Memory B cell (primary cell): Measurements from ENCODE around the gene AOPEP.
A peak's percentile ranks its signal among the peaks of the same experiment; 100 is the strongest.
"Not testable (repeated sequence)": the region's sequence is repeated elsewhere in the genome, so short reads cannot be mapped to it uniquely, and the experiment has no call there.

Source experiments
- ATAC-seq: fragments of 150-1000 bp; cut with Tn5 transposase; 2 replicates; pipeline ENCODE4 v1.10.0; 2021; ENCODE audit warnings: low read depth, mild to moderate bottlenecking, moderate library complexity
- DNase-seq, 2 donors: peaks; one replicate each; pipeline ENCODE4 v3.0.0; 2022; ENCODE audit warnings: low spot score in 2 of 2
- H3K27ac Mint-ChIP-seq: one replicate; pipeline ENCODE4 v1.8.0; 2022; ENCODE audit warnings: mild to moderate bottlenecking, moderate library complexity, mixed read lengths
- H3K27me3 Mint-ChIP-seq: one replicate; pipeline ENCODE4 v1.8.0; 2022; ENCODE audit warnings: mixed read lengths
- H3K36me3 Mint-ChIP-seq: one replicate; pipeline ENCODE4 v1.8.0; 2022; ENCODE audit warnings: mild to moderate bottlenecking, mixed read lengths
- H3K4me1 Mint-ChIP-seq: one replicate; pipeline ENCODE4 v1.8.0; 2022; ENCODE audit warnings: mixed read lengths
- H3K4me3 Mint-ChIP-seq: one replicate; pipeline ENCODE4 v1.8.0; 2022; ENCODE audit warnings: mild to moderate bottlenecking, moderate library complexity, mixed read lengths
- H3K9me3 Mint-ChIP-seq: one replicate; pipeline ENCODE4 v1.8.0; 2022; ENCODE audit warnings: mixed read lengths

AOPEP gene

DNA sequence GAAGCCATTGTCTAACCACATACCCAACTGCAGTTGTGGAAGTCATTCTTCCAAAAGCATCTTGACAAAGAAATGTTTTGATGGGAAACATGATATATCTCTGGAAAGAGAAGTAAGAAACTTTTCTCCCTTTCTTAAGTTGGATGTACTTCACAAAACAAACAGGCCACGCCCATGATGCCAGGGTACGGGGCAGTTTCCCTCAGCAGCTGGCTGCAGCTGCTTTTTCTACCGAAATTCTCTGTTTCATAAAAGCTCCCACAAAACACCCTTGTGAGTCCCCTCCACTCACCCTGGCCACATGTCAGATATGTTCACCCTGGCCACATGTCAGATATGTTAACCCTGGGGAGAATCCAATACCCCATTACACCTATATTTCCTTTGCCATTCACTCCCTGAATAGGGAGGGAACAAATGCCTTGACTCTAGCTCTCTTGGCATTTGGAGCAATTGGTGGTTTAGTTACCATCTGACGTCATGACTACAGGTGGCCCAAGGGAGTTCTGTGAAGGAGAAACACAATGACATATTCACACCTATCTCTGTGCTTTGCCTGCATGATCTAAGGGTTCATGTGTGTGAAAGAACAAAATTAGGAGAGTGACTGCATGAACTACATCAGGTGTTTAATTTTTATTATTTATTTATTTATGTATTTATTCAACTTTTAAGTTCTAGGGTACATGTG, 103.0 kb downstream of the AOPEP start:
- no peaks in the 10 kb centered on the region for H3K27me3 Mint-ChIP-seq
- DNase-seq = no peak
- H3K9me3 Mint-ChIP-seq = peaks cover 5% of the 10 kb centered on the region
- ATAC-seq = no peak
- H3K4me1 Mint-ChIP-seq = peaks cover 6% of the 10 kb centered on the region
- peaks cover 28% of the 10 kb centered on the region for H3K36me3 Mint-ChIP-seq
- peak overlapping the region; percentile 65 for H3K27ac Mint-ChIP-seq
- H3K4me3 Mint-ChIP-seq = no peak overlapping the region

DNA sequence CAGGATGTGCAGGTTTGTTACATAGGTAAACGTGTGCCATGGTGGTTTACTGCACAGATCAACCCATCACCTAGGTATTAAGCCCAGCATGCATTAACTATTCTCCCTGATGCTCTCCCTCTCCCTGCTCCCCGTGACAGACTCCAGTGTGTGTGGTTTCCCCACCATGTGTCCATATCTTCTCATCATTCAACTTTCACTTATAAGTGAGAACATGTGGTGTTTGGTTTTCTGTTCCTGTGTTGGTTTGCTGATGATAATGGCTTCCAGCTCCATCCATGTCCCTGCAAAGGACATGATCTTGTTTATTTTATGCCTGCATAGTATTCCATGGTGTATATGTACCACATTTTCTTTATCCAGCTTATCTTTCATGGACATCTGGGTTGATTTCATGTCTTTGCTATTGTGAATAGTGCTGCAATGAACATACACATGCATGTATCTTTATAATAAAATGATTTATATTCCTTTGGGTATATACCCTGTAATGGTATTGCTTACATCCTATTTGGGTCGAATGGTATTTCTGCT, 103.6 kb downstream of the AOPEP start:
- not testable (repeated sequence) for H3K4me3 Mint-ChIP-seq, H3K27ac Mint-ChIP-seq, H3K27me3 Mint-ChIP-seq, H3K4me1 Mint-ChIP-seq, ATAC-seq, H3K9me3 Mint-ChIP-seq, DNase-seq
- peaks cover 28% of the 10 kb centered on the region for H3K36me3 Mint-ChIP-seq

DNA sequence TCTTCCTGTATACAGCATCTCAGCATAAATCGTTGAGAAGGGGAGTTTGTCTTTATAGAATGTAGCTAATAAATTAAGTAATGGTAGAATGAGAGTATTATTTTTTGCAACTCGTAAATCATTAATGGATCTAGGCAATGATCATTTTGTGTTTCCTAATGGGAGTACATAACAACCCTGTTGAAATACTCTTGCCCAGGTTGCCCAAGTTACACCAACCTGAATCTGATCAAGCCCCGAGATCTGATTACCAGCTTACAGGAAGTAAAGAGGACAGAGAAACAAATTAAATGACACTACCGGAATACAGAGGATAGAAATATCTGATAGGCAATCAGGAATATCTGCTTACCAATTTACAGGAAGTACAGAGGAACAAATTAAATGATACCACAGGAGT, 107.3 kb downstream of the AOPEP start:
- H3K27ac Mint-ChIP-seq = peak overlapping the region; percentile 62
- peaks cover 3% of the 10 kb centered on the region for H3K4me1 Mint-ChIP-seq
- no peak overlapping the region for H3K4me3 Mint-ChIP-seq
- H3K9me3 Mint-ChIP-seq = peaks cover 7% of the 10 kb centered on the region
- ATAC-seq (no peak), DNase-seq (no peak)
- H3K36me3 Mint-ChIP-seq = peaks cover 21% of the 10 kb centered on the region
- no peaks in the 10 kb centered on the region for H3K27me3 Mint-ChIP-seq

DNA sequence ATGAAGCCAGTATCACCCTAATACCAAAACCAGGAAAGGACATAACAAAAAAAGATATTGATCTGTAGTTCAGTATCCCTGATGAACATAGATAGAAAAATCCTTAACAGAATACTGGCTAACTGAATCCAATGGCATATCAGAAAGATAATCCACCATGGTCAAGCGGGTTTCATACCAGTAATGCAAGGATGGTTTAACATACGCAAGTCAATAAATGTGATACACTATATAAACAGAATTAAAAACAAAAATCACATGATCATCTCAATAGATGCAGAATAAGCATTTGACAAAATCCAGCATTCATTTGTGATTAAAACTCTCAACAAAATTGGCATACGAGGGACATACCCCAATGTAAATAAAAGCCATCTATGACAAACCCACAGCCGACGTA, 110.9 kb downstream of the AOPEP start:
- Mint-ChIP-seq H3K36me3 (peaks cover 17% of the 10 kb centered on the region), H3K4me1 (no peaks in the 10 kb centered on the region), H3K27ac (no peak overlapping the region), H3K4me3 (no peak overlapping the region), H3K27me3 (no peaks in the 10 kb centered on the region), H3K9me3 (peaks cover 9% of the 10 kb centered on the region)
- DNase-seq = no peak
- no peak for ATAC-seq

DNA sequence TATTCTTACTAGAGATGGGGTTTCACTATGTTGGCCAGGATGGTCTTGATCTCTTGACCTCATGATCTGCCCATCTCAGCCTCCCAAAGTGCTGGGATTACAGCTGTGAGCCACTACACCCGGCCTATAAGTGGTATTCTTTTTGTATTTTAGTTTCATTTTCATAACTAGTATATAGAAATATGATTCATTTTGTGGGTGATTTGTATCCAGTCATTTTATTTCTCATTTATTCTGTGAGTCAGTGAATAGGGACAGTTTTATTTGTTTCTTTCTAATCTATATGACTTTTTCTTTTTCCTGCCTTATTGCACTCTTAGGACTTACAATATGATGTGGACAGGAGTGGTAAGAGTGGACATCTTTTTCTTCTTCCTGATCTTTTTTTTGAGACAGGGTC, 112.9 kb downstream of the AOPEP start:
- ATAC-seq = no peak
- Mint-ChIP-seq H3K27ac (no peak overlapping the region), H3K36me3 (peaks cover 22% of the 10 kb centered on the region), H3K27me3 (no peaks in the 10 kb centered on the region), H3K4me3 (no peak overlapping the region), H3K4me1 (peaks cover 5% of the 10 kb centered on the region), H3K9me3 (peaks cover 8% of the 10 kb centered on the region)
- no peak for DNase-seq

DNA sequence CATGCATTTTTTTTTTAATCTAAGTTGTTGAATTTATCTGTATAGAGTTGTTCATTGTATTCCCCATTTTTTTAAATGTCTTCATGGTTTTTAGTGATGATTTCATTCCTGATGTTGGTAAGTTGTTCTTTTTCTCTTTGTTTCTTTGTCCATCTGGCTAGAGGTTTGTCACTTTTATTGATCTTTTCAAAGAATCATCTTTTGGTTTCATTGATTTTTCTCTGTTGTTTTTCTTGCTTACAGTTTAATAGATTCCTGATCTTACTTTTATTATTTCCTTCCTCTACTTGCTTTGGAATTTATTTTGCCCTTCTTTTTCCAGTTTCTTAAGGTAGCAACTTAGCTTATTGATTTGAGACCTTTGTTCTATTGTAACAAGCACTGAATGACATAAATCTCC, 114.2 kb downstream of the AOPEP start:
- H3K9me3 Mint-ChIP-seq = peaks cover 8% of the 10 kb centered on the region
- DNase-seq = no peak
- no peak for ATAC-seq
- H3K27me3 Mint-ChIP-seq = no peaks in the 10 kb centered on the region
- peaks cover 8% of the 10 kb centered on the region for H3K4me1 Mint-ChIP-seq
- no peak overlapping the region for H3K27ac Mint-ChIP-seq
- peaks cover 27% of the 10 kb centered on the region for H3K36me3 Mint-ChIP-seq
- H3K4me3 Mint-ChIP-seq = no peak overlapping the region

DNA sequence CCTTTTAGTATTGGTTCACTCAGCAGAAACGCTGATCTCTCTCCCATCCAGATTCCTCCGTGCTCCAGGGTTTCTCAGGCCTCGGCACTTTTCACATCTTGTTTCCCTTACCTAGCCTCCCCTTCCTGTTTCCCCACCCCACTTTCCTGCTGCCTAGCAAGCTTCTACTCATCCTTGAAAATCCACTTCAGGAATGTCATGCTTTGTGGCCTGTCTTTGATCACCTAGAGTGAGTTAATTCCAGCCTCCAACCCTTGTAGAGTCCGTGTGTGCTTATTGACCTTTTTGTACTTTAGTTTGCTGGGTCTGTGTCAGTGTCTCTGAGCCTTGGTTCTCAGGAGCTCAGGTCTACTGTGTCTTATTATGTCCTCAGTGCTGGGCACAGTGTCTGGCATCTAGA, 116.6 kb downstream of the AOPEP start:
- Mint-ChIP-seq H3K9me3 (peaks cover 8% of the 10 kb centered on the region), H3K36me3 (peaks cover 30% of the 10 kb centered on the region), H3K4me3 (no peak overlapping the region), H3K4me1 (peaks cover 11% of the 10 kb centered on the region), H3K27me3 (no peaks in the 10 kb centered on the region), H3K27ac (no peak overlapping the region)
- ATAC-seq (no peak), DNase-seq (no peak)

DNA sequence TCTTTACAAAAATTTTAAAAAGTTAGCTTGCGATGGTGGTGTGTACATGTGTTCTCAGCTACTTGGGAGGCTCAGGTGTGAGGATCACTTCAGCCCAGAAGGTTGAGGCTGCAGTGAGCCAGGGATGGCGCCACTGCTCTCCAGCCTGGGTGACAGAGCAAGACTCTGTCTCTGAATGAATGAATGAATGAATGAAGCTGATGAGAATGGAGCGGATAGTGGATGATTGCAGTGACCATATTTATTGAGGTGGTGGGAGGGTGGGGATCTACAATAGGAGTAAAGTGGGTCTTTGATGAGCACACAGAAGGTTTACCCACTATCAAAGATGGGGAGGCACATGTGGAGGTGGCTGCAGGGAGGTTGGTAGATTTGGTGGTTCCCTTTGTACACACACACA, 120.2 kb downstream of the AOPEP start:
- Mint-ChIP-seq H3K4me3 (no peak overlapping the region), H3K27ac (peak overlapping the region; percentile 4), H3K4me1 (peaks cover 11% of the 10 kb centered on the region), H3K9me3 (no peaks in the 10 kb centered on the region), H3K36me3 (peaks cover 24% of the 10 kb centered on the region), H3K27me3 (no peaks in the 10 kb centered on the region)
- no peak for DNase-seq
- no peak for ATAC-seq

DNA sequence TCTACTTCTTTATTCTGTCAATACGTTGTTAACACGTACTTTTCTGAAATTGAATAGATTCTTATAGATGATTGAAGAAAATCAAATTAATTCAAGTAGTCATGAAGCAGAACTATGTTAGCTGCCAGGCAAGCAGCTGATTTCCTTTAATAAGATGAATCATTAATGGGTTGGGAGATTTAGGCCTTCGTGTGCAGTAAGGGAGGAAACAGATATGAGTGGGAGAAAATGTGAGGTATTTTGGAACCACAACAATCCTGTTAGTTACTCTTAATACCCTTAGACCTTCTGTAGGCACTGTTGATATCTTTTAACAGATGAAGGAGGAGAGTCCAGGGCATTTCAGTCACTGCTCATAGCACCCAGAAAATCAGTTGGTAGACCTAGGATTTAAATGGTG, 121.0 kb downstream of the AOPEP start:
- Mint-ChIP-seq H3K9me3 (no peaks in the 10 kb centered on the region), H3K4me1 (peaks cover 11% of the 10 kb centered on the region), H3K27ac (peak overlapping the region; percentile 4), H3K27me3 (no peaks in the 10 kb centered on the region), H3K4me3 (no peak overlapping the region), H3K36me3 (peaks cover 27% of the 10 kb centered on the region)
- DNase-seq (no peak), ATAC-seq (no peak)

DNA sequence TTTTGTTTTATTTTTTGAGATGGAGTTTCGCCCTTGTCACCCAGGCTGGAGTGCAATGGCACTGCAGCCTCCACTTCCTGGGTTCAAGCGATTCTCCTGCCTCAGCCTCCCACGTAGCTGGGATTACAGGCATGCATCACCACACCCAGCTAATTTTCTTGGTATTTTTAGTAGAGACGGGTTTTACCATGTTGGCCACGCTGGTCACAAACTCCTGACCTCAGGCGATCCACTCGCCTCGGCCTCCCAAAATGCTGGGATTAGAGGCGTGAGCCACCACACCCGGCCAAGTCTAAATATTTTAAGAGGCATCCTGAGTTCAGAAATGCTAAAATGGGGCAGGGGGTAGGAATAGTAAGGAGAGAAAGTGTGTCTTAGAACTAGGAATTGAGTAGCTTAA, 122.3 kb downstream of the AOPEP start:
- not testable (repeated sequence) for ATAC-seq, DNase-seq, H3K4me1 Mint-ChIP-seq, H3K9me3 Mint-ChIP-seq, H3K4me3 Mint-ChIP-seq, H3K27ac Mint-ChIP-seq, H3K27me3 Mint-ChIP-seq
- H3K36me3 Mint-ChIP-seq = peaks cover 19% of the 10 kb centered on the region

DNA sequence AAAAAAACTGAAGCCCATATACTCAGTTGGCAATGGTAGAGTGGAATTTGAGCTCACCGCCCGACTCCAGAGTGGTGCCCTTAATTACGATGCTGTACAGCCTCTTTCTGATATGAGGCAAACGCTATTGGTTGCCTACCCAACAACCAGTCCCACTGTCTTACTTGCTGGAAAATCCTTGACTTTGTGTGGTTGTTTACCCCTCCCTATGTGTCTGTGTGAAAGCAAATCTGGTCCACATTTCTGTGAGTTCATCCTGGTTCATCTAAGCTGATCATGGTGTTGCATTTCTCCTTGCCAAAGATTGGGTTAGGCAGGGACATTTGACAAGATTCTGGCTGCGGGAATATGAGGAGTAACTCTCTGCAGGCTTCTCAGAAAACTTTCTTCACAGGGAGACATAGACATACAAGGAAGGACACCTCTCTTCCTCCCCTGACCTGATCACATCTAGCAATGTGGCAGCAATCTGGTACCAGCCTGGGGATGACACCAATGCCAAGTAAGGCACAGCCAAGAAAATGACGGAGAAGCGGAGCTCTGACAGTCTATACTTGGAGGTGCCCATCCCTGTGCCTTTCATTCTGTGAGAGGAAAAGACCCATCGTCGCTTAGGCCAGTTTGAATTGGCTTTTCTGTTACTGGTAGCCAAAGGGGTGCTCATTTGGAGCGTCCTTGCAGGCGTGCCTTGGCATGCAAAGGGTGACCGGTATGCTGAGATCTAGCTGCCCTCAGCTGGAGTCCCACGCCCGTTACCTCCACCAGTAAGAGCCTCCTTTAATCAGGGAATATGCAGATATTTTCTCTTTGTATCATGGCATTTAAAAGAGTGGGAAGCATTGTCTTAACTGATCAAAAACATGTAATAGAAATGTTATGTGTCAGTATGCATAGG, 124.3 kb downstream of the AOPEP start:
- ATAC-seq (no peak), DNase-seq (no peak)
- Mint-ChIP-seq H3K9me3 (no peaks in the 10 kb centered on the region), H3K4me3 (no peak overlapping the region), H3K36me3 (peaks cover 18% of the 10 kb centered on the region), H3K27me3 (no peaks in the 10 kb centered on the region), H3K4me1 (peaks cover 6% of the 10 kb centered on the region), H3K27ac (no peak overlapping the region)

DNA sequence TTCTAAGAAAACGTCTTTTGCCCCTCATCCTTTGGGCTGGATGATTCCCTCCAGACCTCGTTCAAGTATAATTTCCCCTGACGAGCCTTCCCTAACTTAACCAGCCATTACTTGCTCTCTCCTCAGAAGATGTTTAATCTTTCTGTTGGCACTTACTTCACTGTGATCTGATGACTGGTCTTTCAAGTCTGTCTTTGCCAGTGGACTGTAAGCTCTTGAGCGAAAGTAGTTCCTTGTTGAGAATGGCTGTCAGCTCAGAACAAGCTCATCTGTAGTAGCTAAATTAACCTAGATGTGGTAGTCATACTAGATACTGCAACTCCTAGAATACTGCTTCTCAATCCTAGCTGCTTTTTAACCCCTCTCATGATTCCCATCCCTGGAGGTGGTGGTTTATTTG, 125.0 kb downstream of the AOPEP start:
- Mint-ChIP-seq H3K36me3 (peaks cover 14% of the 10 kb centered on the region), H3K27me3 (no peaks in the 10 kb centered on the region), H3K9me3 (no peaks in the 10 kb centered on the region), H3K4me3 (no peak overlapping the region), H3K27ac (no peak overlapping the region), H3K4me1 (peaks cover 6% of the 10 kb centered on the region)
- DNase-seq = no peak
- ATAC-seq = no peak

DNA sequence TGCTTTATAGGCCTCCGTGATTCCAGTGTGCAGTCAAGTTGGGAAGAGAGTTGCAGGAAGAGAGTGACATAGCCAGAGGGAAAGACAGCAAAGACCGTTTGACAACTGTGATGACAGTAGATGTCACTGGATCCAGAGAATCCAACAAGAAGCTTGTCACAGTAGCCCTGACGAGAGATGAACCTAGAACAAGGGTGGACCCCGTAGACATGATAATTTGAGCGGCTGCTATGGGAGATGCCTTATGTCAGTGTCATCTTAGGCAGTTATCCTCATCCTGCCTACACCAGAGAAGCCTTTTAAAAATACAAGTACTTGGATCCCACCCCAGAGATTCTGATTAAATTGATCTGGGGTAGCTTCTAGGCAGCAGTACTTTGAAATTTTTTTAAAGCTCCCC, 125.4 kb downstream of the AOPEP start:
- Mint-ChIP-seq H3K4me3 (no peak overlapping the region), H3K4me1 (peaks cover 6% of the 10 kb centered on the region), H3K36me3 (peaks cover 12% of the 10 kb centered on the region), H3K9me3 (no peaks in the 10 kb centered on the region), H3K27ac (no peak overlapping the region), H3K27me3 (no peaks in the 10 kb centered on the region)
- DNase-seq (no peak), ATAC-seq (no peak)

DNA sequence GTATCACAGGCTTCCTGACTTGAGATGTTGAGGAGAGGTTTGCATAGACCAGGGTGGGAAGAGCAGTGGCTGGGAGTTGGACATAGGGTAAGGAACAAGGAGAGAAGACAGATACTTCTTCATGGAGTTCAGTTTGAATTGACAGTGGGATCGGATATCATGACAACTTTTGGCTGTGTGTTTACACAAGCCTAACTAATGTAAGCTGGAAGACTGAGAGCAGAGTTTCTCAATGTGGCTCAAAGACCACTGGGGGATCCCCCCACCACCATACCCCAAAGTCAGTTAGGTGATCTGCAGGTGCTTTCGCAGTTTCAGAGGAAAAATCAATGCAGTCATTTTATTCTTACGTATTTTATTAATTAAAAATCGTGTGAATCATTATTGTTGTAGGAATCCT, 125.9 kb downstream of the AOPEP start:
- no peak for DNase-seq
- H3K9me3 Mint-ChIP-seq = no peaks in the 10 kb centered on the region
- H3K27me3 Mint-ChIP-seq = no peaks in the 10 kb centered on the region
- no peak for ATAC-seq
- peaks cover 16% of the 10 kb centered on the region for H3K36me3 Mint-ChIP-seq
- no peak overlapping the region for H3K27ac Mint-ChIP-seq
- peaks cover 3% of the 10 kb centered on the region for H3K4me1 Mint-ChIP-seq
- no peak overlapping the region for H3K4me3 Mint-ChIP-seq
